D341Med (cell line): ENCODE data around the gene PCSK9.
"Not testable (repeated sequence)": the region's sequence is repeated elsewhere in the genome, so short reads cannot be mapped to it uniquely, and the experiment has no call there.

ENCODE experiments used
- DNase-seq: peaks from one replicate; pipeline ENCODE4 v3.0.0; 2012; ENCODE audit warnings: low spot score

The PCSK9 gene

DNA sequence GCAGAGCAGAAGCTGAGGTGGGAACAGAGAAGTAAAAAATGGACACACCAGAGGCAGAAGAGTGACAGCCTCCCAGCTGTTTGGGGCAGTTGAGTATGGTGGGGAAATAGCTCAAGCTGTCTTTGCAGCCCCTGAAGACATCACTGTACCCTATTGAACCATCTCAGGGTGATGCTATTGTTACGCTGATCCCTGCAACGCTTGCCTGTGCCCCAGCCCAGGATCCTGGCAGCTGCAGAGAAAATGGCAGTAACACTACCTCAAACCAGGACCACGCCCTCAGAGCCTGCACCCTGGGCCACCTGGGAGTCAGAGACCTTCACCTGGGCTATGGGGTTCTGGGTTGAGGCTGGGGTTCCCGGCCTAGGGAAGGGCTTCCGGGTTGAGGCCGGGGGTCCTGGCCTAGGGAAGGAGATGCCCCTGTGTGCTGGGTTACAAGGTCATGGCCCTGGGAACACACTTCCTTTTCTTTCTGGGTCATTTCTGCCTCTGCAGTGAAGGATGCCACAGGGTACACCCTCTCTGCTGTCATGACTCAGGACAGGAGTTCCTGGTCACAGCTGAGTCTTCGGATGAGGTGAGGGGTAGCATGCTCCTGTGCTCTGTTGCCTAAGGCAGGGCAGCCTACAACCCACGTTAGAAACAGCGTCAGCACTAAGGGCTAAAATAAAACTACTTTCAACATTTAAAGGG, 29.0 kb upstream of the PCSK9 start:
- DNase-seq = no peak

DNA sequence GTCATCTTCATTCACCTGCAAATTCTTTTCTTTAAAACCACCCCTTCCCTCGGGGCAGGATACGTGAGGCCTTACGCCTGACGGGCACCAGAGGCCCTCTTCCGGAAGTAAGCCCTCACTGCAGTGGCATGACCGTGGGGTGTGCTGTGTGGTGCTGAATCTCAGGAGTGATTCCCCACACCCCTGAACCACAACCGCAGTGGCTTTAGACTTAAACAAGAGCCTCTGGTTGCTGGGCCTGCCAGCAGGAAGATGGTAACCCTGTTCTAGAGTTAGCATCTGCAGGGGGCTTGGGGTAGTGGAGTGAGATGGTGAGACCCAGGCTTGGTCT, 28.5 kb upstream of the PCSK9 start:
- no peak for DNase-seq

- DNase-seq = no peak
Measured at GRCh38 chr1:55012661-55013060, 26.7 kb upstream of the PCSK9 start.

DNA sequence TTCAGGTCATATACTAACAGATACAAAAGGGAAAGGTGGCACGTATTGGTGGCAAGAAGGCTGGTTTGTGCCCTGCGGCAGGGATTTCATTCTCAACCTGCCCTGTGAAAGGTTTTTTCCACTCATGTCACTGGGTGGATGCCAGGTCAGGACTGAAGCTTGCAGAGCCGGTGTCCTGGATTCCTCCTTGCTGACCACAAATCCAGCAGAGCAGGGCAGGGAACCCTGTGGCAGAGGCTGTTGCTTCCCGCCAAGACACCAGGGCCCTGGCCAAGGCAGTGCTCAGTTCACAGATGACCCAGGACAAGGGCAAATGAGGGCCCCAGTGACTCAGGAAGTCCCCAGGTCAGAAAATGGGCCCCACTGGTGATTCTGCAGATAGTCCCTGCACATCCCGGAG, 24.2 kb upstream of the PCSK9 start:
- DNase-seq = no peak

GRCh38 chr1:55015731-55016620, 23.4 kb upstream of the PCSK9 start:
- DNase-seq = no peak

DNA sequence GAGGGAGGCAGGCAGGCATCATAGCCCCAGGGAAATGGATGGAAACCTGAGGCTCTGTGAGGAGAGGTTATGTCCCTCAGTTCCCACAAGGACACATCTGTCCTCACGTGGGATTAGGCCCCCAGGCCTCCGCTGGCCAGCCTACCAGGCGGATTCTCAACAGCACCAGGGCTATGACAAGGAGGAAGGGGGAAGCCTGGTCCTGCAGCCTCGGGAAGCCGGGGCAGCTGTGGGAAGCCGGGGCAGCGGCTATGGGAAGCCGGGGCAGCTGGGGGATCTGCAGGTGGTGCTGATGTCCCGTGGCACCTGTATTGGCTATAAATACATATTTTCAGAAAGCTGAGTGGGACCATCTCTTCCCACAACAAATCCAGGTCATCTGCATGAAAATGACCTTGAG, 21.0 kb upstream of the PCSK9 start:
- no peak for DNase-seq

- DNase-seq = peak; percentile 93
Measured at GRCh38 chr1:55021942-55022546, 17.3 kb upstream of the PCSK9 start.

DNA sequence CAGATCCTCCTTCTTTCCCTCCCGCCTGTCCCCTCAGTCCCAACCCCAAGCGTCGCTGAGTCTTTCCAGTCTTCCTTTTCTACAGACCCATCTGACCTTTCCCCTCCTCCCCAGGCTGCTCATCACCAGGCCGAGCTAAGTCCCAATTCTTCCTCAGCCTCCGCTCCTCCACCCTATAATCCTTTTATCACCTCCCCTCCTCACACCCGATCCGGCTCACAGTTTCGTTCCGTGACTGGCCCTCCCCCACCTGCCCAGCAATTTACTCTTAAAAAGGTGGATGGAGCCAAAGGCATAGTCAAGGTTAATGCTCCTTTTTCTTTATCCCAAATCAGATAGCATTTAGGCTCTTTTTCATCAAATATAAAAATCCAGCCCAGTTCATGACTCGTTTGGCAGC, 15.2 kb upstream of the PCSK9 start:
- not testable (repeated sequence) for DNase-seq

DNA sequence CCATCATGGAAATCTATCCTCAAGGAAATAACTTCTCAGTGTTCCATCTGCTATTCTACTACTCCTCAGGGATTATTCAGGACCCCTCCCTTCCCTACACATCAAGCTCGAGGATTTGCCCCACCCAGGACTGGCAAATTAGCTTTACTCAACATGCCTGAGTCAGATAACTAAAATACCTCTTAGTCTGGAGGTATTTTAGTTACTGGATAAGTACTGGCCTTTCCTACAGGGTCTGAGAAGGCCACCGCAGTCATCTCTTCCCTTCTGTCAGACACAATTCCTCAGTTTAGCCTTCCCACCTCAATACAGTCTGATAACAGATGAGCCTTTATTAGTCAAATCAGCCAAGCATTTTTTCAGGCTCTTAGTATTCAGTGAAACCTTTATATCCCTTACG, 12.7 kb upstream of the PCSK9 start:
- DNase-seq = not testable (repeated sequence)

DNA sequence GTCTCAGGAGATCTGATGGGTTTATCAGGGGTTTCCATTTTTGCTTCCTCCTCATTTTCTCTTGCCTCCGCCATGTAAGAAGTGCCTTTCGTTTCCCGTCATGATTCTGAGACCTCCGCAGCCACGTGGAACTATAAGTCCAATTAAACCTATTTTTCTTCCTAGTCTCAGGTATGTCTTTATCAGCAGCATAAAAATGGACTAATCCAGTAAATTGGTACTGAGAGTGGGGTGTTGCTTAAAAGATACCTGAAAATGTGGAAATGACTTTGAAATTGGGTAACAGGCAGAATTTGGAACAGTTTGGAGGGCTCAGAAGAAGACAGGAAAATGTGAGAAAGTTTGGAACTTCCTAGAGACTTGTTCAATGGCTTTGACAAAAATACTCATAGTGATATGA, 8.2 kb upstream of the PCSK9 start:
- not testable (repeated sequence) for DNase-seq

- DNase-seq = no peak
Measured at GRCh38 chr1:55033265-55033614, 6.1 kb upstream of the PCSK9 start.

GRCh38 chr1:55034476-55035133, 4.7 kb upstream of the PCSK9 start:
- DNase-seq = no peak

GRCh38 chr1:55035904-55036303, 3.4 kb upstream of the PCSK9 start:
- DNase-seq = no peak

DNA sequence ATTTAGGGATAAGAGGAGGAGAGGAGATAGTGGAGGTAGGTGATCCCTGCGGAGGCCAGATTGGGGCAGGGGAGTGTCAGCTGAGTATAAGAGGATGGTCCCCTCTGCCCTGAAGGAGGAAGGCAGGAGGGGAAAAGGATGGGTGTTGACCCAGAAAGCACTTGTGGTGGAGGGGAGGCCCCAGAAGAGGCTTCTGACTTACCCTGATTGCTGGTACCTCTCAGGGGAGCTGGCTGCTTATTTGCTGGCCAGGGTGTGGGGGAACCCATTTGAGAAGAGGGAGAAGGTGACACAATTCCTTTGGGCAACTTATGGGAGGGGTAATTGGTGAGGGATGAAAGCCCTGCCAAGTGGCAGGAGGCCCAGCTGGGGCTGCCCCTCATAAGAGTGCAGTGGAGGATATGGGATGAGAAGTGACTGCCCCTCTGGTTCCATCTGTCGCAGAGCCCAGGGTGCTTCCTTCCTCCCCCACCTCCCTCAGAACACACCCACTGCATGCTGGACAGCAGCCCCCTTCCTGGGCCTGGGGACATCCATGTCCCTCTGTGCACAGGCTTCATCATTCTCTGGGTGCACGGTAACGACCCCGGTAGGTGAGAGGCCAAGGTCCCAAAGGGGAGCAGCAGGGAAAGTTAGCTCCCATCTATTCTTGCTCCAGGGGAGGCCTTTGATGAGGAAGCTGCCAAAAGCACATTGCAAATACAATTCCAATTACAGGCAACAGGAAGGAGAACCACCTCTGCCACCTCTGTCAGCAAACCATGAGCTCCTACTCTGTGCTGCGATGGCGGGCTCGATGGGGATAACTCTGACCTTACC, 1.4 kb upstream of the PCSK9 start:
- DNase-seq = no peak

DNA sequence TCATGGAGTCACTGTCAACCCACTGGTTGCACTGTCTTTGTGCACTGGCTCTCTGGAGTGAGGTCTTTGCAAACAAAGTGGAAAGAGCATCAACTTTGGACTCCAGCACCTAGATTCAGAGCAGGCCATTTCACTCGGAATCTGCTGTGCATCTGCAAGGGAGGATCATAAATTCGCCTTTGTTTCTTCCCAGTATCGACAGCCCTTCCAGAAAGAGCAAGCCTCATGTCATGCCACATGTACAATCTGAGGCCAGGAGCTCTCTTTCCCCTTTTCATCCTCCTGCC, 853 bp upstream of the PCSK9 start:
- DNase-seq = no peak

GRCh38 chr1:55038974-55039341, 390 bp upstream of the PCSK9 start:
- DNase-seq = no peak

GRCh38 chr1:55040083-55040932, 960 bp downstream of the PCSK9 start:
- no peak for DNase-seq

DNA sequence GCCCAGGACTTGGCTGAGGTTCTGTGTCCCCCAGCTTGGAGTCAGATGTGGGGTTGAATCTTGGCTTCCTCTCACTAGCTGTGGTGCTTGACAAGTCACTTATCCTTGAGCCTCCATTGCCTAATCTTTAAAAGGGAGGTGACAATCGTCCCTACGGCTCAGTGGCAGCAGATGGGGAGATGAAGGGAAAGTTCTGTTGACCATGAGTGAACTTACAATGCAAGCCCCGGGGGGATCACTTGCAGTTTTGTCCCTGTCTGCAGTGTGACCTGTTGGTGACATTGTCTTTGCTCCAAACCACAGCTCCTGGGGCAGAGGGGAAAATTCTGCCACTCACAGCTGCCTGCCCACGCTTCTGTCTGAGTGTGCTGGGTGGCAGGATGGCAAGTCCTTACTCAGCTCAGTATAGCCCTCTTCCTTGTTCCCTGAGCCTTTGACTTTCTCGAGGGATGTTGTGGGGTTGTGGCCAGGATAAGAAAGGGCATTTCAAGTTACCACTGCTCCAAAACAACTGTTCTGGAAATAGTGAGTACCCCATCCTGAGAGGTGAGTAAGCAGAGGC, 1.7 kb downstream of the PCSK9 start:
- no peak for DNase-seq

- DNase-seq = no peak
Measured at GRCh38 chr1:55041613-55042012, 2.3 kb downstream of the PCSK9 start.

GRCh38 chr1:55043011-55043410, 3.7 kb downstream of the PCSK9 start:
- no peak for DNase-seq

DNA sequence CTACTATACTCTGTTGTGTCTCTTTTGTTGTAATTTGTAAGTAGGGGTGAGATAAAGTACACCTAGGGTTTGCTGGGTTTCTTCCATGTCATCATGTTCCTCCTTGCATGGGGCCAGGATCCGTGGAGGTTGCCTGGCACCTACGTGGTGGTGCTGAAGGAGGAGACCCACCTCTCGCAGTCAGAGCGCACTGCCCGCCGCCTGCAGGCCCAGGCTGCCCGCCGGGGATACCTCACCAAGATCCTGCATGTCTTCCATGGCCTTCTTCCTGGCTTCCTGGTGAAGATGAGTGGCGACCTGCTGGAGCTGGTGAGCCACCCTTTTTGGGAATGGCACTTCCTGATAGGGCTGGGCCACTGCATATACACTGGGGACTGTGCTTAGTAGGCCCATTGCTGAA, 4.4 kb downstream of the PCSK9 start:
- DNase-seq = no peak
